SK-N-SH treated with all-trans-retinoic acid at 6 μM for 48 hours (cell line): Measurements from ENCODE around the gene MAP3K7.

Experiments used
- ATAC-seq: fragments of 200-7000 bp; cut with Tn5 transposase; 3 replicates; pipeline ENCODE4 v1.9.1; 2020; ENCODE audit warnings: mild to moderate bottlenecking, moderate library complexity
- ARNTL ChIP-seq: fragments of 450-650 bp; formaldehyde crosslinking; IDR thresholded peaks from 2 replicates; pipeline ENCODE4 v1.5.0; 2020; ENCODE audit warnings: low read depth, mild to moderate bottlenecking, moderate library complexity, borderline replicate concordance
- BACH2 ChIP-seq: fragments of 250-450 bp; sonication (Bioruptor Pico); IDR thresholded peaks from 2 replicates; pipeline ENCODE4 v1.9.0; 2021; ENCODE audit warnings: mild to moderate bottlenecking, borderline replicate concordance
- CREB5 ChIP-seq: fragments of 250-450 bp; sonication (Bioruptor Pico); IDR thresholded peaks from 2 replicates; pipeline ENCODE4 v1.5.1; 2020; ENCODE audit warnings: low read depth, mild to moderate bottlenecking, moderate library complexity
- CSRNP3 ChIP-seq: fragments of 250-450 bp; sonication (Bioruptor Pico); IDR thresholded peaks from 2 replicates; pipeline ENCODE4 v1.5.1; 2021; ENCODE audit warnings: mild to moderate bottlenecking, moderate library complexity
- ESRRG ChIP-seq: fragments of 250-450 bp; sonication (Bioruptor Pico); IDR thresholded peaks from 2 replicates; pipeline ENCODE4 v1.6.1; 2021; ENCODE audit warnings: mild to moderate bottlenecking
- GLIS3 ChIP-seq: fragments of 250-450 bp; sonication (Bioruptor Pico); IDR thresholded peaks from 2 replicates; pipeline ENCODE4 v1.5.0; 2020; ENCODE audit warnings: mild to moderate bottlenecking, moderate library complexity
- ISL1 ChIP-seq: fragments of 250-450 bp; sonication (Bioruptor Pico); IDR thresholded peaks from 2 replicates; pipeline ENCODE4 v2.1.2; 2022; ENCODE audit warnings: mild to moderate bottlenecking, moderate library complexity
- OSR1 ChIP-seq: fragments of 250-450 bp; sonication (Bioruptor Pico); IDR thresholded peaks from 2 replicates; pipeline ENCODE4 v1.8.0; 2022; ENCODE audit warnings: moderate library complexity, mild to moderate bottlenecking, inconsistent platforms
- PATZ1 ChIP-seq: fragments of 250-450 bp; sonication (Bioruptor Pico); IDR thresholded peaks from 2 replicates; pipeline ENCODE4 v1.8.0; 2020; ENCODE audit warnings: mild to moderate bottlenecking, moderate library complexity, borderline replicate concordance
- PPARA ChIP-seq: fragments of 250-450 bp; sonication (Bioruptor Pico); IDR thresholded peaks from 2 replicates; pipeline ENCODE4 v1.5.0; 2020; ENCODE audit warnings: mild to moderate bottlenecking, borderline replicate concordance
- RARB ChIP-seq: fragments of 250-450 bp; sonication (Bioruptor Pico); IDR thresholded peaks from 2 replicates; pipeline ENCODE4 v1.8.0; 2021; ENCODE audit warnings: mild to moderate bottlenecking, moderate library complexity
- SNAI2 ChIP-seq: fragments of 250-450 bp; sonication (Bioruptor Pico); IDR thresholded peaks from 2 replicates; pipeline ENCODE4 v1.5.0; 2020; ENCODE audit warnings: mild to moderate bottlenecking, moderate library complexity
- TCF4 ChIP-seq: fragments of 250-450 bp; sonication (Bioruptor Pico); IDR thresholded peaks from 2 replicates; pipeline ENCODE4 v1.8.0; 2021; ENCODE audit warnings: mild to moderate bottlenecking, moderate library complexity, borderline replicate concordance
- TOX ChIP-seq: fragments of 250-450 bp; sonication (Bioruptor Pico); IDR thresholded peaks from 2 replicates; pipeline ENCODE4 v1.8.0; 2021; ENCODE audit warnings: mild to moderate bottlenecking, moderate library complexity, borderline replicate concordance
- ZC3H10 ChIP-seq: fragments of 250-450 bp; sonication (Bioruptor Pico); IDR thresholded peaks from 2 replicates; pipeline ENCODE4 v1.5.1; 2021; ENCODE audit warnings: mild to moderate bottlenecking, moderate library complexity
- ZFP3 ChIP-seq: fragments of 250-450 bp; sonication (Bioruptor Pico); IDR thresholded peaks from 2 replicates; pipeline ENCODE4 v1.5.0; 2020; ENCODE audit warnings: mild to moderate bottlenecking, moderate library complexity
- ZFP30 ChIP-seq: fragments of 450-650 bp; formaldehyde crosslinking; IDR thresholded peaks from 2 replicates; pipeline ENCODE4 v1.5.0; 2022; ENCODE audit warnings: mild to moderate bottlenecking, moderate library complexity
- ZNF565 ChIP-seq: fragments of 450-650 bp; formaldehyde crosslinking; conservative IDR thresholded peaks from 2 replicates; pipeline ENCODE4 v1.5.0; 2020; ENCODE audit warnings: low read depth, mild to moderate bottlenecking, moderate library complexity
- ZNF70 ChIP-seq: fragments of 450-650 bp; formaldehyde crosslinking; IDR thresholded peaks from 2 replicates; pipeline ENCODE4 v1.5.0; 2020; ENCODE audit warnings: mild to moderate bottlenecking, moderate library complexity
- ZNF8 ChIP-seq: fragments of 450-650 bp; formaldehyde crosslinking; IDR thresholded peaks from 2 replicates; pipeline ENCODE4 v1.5.0; 2020; ENCODE audit warnings: mild to moderate bottlenecking, moderate library complexity
- TF ChIP-seq, protein P1 (sequence below): fragments of 250-450 bp; sonication (Bioruptor Pico); IDR thresholded peaks from 2 replicates; pipeline ENCODE4 v1.8.0; 2021; ENCODE audit warnings: low read depth, mild to moderate bottlenecking, moderate library complexity, borderline replicate concordance
- TF ChIP-seq, protein P2 (sequence below): fragments of 250-450 bp; sonication (Bioruptor Pico); IDR thresholded peaks from 2 replicates; pipeline ENCODE4 v1.5.0; 2020; ENCODE audit warnings: mild to moderate bottlenecking, moderate library complexity

The MAP3K7 gene

DNA sequence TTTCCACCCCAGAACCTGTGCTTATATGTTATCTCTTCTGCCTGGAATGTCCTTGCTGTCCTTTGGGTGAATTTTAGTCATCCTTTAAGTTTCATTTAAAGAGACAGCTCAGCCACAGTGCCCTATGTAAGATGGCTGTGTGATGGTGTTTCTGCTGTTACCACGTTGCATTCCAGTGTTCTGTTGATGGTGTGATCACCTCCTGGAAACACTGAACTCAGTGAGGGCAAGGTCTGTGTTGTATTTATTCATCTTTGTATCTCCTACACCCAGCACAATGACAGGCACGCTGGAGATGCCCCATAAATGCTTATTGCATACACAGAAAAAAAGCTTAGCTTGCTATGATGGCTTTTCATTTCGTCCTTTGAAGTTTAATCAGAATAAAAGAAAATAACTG is 102.5 kb downstream of the MAP3K7 start:
- TF ChIP-seq ZC3H10: no peak
- no peak for ATAC-seq

DNA sequence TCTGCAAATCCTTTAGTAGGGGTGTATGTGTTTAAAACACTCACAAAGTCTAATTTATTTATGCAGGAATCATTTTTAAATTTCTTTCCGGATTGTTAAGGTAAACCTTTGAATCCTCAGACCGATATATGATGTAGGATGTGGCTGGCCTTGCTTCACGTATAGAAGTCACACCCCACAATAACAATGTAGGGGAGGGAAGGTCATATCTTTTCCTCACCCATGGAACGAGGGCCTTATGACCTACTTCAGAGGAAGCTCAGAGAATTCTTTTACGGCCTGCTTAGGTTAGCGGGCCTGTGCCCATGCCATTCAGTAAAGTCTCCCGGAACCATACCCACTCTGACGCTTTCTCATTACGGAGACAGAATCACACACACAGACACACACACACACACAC is 102.9 kb downstream of the MAP3K7 start:
- no peak for ATAC-seq
- TF ChIP-seq ZNF70 (CRISPR knock-in tag) (no peak), GLIS3 (CRISPR knock-in tag) (no peak), PPARA (CRISPR knock-in tag) (no peak), ARNTL (CRISPR knock-in tag) (no peak), ZFP30 (CRISPR knock-in tag) (no peak), OSR1 (CRISPR knock-in tag) (no peak), PATZ1 (CRISPR knock-in tag) (no peak), CREB5 (CRISPR knock-in tag) (no peak), BACH2 (CRISPR knock-in tag) (no peak), RARB (CRISPR knock-in tag) (no peak), ZNF565 (no peak), TOX (CRISPR knock-in tag) (no peak), SNAI2 (no peak), ESRRG (CRISPR knock-in tag) (no peak), ZNF8 (CRISPR knock-in tag) (no peak), ZC3H10 (no peak)
- TF ChIP-seq, protein P1, sequence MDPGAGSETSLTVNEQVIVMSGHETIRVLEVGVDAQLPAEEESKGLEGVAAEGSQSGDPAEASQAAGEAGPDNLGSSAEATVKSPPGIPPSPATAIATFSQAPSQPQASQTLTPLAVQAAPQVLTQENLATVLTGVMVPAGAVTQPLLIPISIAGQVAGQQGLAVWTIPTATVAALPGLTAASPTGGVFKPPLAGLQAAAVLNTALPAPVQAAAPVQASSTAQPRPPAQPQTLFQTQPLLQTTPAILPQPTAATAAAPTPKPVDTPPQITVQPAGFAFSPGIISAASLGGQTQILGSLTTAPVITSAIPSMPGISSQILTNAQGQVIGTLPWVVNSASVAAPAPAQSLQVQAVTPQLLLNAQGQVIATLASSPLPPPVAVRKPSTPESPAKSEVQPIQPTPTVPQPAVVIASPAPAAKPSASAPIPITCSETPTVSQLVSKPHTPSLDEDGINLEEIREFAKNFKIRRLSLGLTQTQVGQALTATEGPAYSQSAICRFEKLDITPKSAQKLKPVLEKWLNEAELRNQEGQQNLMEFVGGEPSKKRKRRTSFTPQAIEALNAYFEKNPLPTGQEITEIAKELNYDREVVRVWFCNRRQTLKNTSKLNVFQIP (CRISPR knock-in tag): no peak
- TF ChIP-seq, protein P2, sequence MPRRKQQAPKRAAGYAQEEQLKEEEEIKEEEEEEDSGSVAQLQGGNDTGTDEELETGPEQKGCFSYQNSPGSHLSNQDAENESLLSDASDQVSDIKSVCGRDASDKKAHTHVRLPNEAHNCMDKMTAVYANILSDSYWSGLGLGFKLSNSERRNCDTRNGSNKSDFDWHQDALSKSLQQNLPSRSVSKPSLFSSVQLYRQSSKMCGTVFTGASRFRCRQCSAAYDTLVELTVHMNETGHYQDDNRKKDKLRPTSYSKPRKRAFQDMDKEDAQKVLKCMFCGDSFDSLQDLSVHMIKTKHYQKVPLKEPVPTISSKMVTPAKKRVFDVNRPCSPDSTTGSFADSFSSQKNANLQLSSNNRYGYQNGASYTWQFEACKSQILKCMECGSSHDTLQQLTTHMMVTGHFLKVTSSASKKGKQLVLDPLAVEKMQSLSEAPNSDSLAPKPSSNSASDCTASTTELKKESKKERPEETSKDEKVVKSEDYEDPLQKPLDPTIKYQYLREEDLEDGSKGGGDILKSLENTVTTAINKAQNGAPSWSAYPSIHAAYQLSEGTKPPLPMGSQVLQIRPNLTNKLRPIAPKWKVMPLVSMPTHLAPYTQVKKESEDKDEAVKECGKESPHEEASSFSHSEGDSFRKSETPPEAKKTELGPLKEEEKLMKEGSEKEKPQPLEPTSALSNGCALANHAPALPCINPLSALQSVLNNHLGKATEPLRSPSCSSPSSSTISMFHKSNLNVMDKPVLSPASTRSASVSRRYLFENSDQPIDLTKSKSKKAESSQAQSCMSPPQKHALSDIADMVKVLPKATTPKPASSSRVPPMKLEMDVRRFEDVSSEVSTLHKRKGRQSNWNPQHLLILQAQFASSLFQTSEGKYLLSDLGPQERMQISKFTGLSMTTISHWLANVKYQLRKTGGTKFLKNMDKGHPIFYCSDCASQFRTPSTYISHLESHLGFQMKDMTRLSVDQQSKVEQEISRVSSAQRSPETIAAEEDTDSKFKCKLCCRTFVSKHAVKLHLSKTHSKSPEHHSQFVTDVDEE (CRISPR knock-in tag): no peak

- peak; percentile 25 for ATAC-seq
- TF ChIP-seq OSR1 (CRISPR knock-in tag): no peak
- TF ChIP-seq ZFP30 (CRISPR knock-in tag): no peak
- no peak for TF ChIP-seq CREB5 (CRISPR knock-in tag)
- TF ChIP-seq ZFP3 (CRISPR knock-in tag): no peak
- TF ChIP-seq ZC3H10: no peak
- TF ChIP-seq SNAI2: no peak
- no peak for TF ChIP-seq CSRNP3 (CRISPR knock-in tag)
- TF ChIP-seq RARB (CRISPR knock-in tag): no peak
- TF ChIP-seq TCF4 (CRISPR knock-in tag): no peak
- TF ChIP-seq ISL1 (CRISPR knock-in tag): no peak
- no peak for TF ChIP-seq ZNF70 (CRISPR knock-in tag)
Observed at GRCh38 chr6:90483116-90483839, 103.6 kb downstream of the MAP3K7 start.
